Ovary (tissue), 9 donors: ENCODE measurements around the gene ARHGAP19. TPM values are rescaled to one million over a fixed set of nuclear protein-coding genes. Genes with fewer than 3 reads are reported as not detected.
A peak's percentile ranks its signal among the peaks of the same experiment; 100 is the strongest.

Experiments used
- DNase-seq, 5 donors: peaks; one replicate each; pipeline ENCODE4 v3.0.0-alpha.2; 2019 to 2020
- H3K27ac ChIP-seq, 2 donors: fragments of 200-600 bp; one replicate each; pipeline versions ENCODE4 v1.5.1 to v1.8.0; 2019 to 2022
- H3K27me3 ChIP-seq: fragments of 200-600 bp; one replicate; pipeline ENCODE4 v1.8.0; 2022
- H3K36me3 ChIP-seq: fragments of 200-600 bp; sonication (generic); one replicate; pipeline ENCODE4 v1.5.1; 2019
- H3K4me1 ChIP-seq: one replicate; pipeline ENCODE4 v1.8.1; 2013; ENCODE audit warnings: mild to moderate bottlenecking, moderate library complexity; ENCODE audit not compliant: insufficient read depth
- H3K4me3 ChIP-seq: fragments of 200-600 bp; sonication (generic); one replicate; pipeline ENCODE4 v1.5.1; 2017
- H3K9me3 ChIP-seq, 2 donors: fragments of 200-600 bp in 1 of 2; sonication (generic) in 1 of 2; one replicate each; pipeline versions ENCODE4 v1.5.1 to v1.8.1; 2013 to 2019; ENCODE audit warnings: mild to moderate bottlenecking in 1 of 2, moderate library complexity in 1 of 2
- EP300 ChIP-seq: sonication (generic); formaldehyde crosslinking; IDR thresholded peaks from one replicate; pipeline ENCODE4 v1.6.1; 2017; ENCODE audit warnings: antibody characterized with exemption
- POLR2A ChIP-seq: fragments of 450-650 bp; IDR thresholded peaks from one replicate; pipeline ENCODE4 v1.6.1; 2017; ENCODE audit warnings: antibody characterized with exemption, mild to moderate bottlenecking, moderate library complexity
- WGBS, 3 donors: extraction: QIAGEN DNeasy Blood & Tissue Kit in 1 of 3; methylation state at CpG; one replicate each; pipeline versions ENCODE4 v1.1.5 to v1.1.7; 2013 to 2017; 5-methylcytosine and 5-hydroxymethylcytosine counted together
- intact Hi-C, 4 donors: fragments of 100-400 bp; cut with DNase I; formaldehyde crosslinking; loops; one replicate each; pipeline versions ENCODE4 v1.11.0 to v1.15.1; 2022 to 2023
- polyA plus RNA-seq, 2 donors: library from polyadenylated mRNA; stranded (reverse); fragments of 200-250 nt in 1 of 2; fragments of 350-450 nt in 1 of 2; fragmentation: Illumina TruSeq in 1 of 2; extraction: RNeasy Lipid Tissue Mini Kit (QIAGEN cat#74804) in 1 of 2; gene quantifications; one replicate each; pipeline ENCODE4 v1.2.3, GENCODE V29; 2013 to 2014
- total RNA-seq, 7 donors: library from RNA; depleted of rRNA in 2 of 7; stranded (reverse); fragments of >200 nt in 2 of 7; fragmentation: NEBNext Ultra II Directional in 3 of 7; extraction: Animal tissue kit (Norgen Biotek cat#: 25700) in 3 of 7; gene quantifications; one replicate each; pipeline versions ENCODE4 v1.1.0 to v1.2.4, GENCODE V29; 2016 to 2023
- TF ChIP-seq, protein P1 (sequence below), 3 donors: fragments of 450-650 bp in 2 of 3; fragments of 200-600 bp in 1 of 3; IDR thresholded peaks; one replicate each; pipeline versions ENCODE4 v1.5.1 to v1.8.0; 2016 to 2022; ENCODE audit warnings: antibody characterized with exemption in 3 of 3, mild to moderate bottlenecking in 1 of 3
- donor health status: DM: no; HTN: no; CAD: no; lungs with moderate emphysema.
- donor health status: DM: no; HTN: no; CAD: no.
- donor health status: Bipolar disorder and iron deficiency.
- donor health status: DM: yes; HTN: yes; CAD: no.
- donor health status: DM: no; HTN: no; CAD: no.
- donor health status: DM: yes; HTN: yes; CAD: no.

ARHGAP19 gene
- total and polyA plus RNA-seq, 9 donors, result 6.7 to 18.1 (median 13.5) TPM

DNA sequence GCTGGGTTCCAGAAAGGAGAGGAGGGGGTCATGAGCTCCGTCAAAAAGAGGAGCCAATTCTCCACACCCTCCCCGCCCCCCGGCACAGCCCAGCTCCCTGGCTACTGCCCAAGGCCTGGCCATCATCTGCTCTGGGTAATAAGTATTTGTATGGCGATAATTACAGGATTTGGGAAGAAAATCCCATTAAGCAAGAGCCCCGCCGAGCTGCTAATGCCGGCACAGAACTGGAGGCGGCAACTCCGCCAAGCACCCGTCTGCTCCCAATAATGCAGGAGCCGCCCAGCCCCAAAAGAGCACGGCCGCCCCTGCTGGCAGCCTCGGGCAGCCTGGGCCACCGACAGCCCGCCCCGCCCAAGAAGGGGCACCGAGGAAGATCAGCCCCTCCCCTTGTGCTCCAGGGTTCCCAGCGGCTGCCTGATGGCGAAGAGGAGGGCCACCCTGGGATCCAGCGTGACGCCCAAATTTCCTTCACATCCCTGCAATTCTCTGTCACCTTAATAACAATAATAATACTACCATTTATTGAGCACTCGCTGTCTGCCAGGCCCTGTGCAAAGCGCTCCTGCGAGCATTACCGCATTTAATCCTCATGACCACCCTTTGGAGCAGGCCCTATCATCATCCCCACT is 112.6 kb downstream of the ARHGAP19 start:
- H3K4me3 ChIP-seq, result no peak overlapping the region
- no peaks in the 10 kb centered on the region for H3K9me3 ChIP-seq
- DNase-seq, result peak in 1 of 5 donors; percentile 36
- H3K4me1 ChIP-seq, result no peaks in the 10 kb centered on the region
- no peaks in the 10 kb centered on the region for H3K27me3 ChIP-seq
- 27 to 37% (median 29%) methylated on average over 25 to 26 of the region's 26 CpGs for WGBS, 3 donors
- H3K27ac ChIP-seq, result no peak overlapping the region
- no peaks in the 10 kb centered on the region for H3K36me3 ChIP-seq
- intact Hi-C loops, result no loop called here
- TF ChIP-seq, protein P1, sequence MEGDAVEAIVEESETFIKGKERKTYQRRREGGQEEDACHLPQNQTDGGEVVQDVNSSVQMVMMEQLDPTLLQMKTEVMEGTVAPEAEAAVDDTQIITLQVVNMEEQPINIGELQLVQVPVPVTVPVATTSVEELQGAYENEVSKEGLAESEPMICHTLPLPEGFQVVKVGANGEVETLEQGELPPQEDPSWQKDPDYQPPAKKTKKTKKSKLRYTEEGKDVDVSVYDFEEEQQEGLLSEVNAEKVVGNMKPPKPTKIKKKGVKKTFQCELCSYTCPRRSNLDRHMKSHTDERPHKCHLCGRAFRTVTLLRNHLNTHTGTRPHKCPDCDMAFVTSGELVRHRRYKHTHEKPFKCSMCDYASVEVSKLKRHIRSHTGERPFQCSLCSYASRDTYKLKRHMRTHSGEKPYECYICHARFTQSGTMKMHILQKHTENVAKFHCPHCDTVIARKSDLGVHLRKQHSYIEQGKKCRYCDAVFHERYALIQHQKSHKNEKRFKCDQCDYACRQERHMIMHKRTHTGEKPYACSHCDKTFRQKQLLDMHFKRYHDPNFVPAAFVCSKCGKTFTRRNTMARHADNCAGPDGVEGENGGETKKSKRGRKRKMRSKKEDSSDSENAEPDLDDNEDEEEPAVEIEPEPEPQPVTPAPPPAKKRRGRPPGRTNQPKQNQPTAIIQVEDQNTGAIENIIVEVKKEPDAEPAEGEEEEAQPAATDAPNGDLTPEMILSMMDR (IDR thresholded peaks at IDR 0.05), result no peak
- TF ChIP-seq POLR2A (no peak), EP300 (no peak)

DNA sequence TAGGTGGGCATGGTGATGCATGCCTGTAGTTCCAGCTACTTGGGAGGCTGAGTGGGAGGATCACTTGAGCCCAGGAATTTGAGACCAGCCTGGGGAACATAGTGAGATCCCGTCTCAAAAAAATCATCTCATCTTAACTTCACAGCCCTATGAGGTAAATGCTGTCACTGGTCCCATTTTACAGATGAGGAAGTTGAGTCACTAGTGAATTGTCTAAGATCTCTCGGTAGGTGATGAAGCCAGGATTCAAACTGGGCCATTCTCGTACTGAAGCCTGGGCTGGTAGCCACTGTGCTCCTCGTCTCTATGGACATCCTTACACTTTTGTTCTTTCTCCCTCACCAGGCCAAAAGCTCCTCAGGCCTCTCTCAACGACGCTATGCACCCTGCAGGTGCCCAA is 113.1 kb downstream of the ARHGAP19 start:
- Histone ChIP-seq H3K4me1 (no peaks in the 10 kb centered on the region), H3K36me3 (no peaks in the 10 kb centered on the region), H3K27ac (no peak overlapping the region), H3K27me3 (no peaks in the 10 kb centered on the region), H3K4me3 (no peak overlapping the region), H3K9me3 (no peaks in the 10 kb centered on the region)
- 31 to 55% (median 40%) methylated on average over 6 of the region's 6 CpGs for WGBS, 3 donors
- TF ChIP-seq, protein P1 (IDR thresholded peaks at IDR 0.05), result no peak
- TF ChIP-seq POLR2A (no peak), EP300 (no peak)
- intact Hi-C loops, result no loop called here
- no peak for DNase-seq

DNA sequence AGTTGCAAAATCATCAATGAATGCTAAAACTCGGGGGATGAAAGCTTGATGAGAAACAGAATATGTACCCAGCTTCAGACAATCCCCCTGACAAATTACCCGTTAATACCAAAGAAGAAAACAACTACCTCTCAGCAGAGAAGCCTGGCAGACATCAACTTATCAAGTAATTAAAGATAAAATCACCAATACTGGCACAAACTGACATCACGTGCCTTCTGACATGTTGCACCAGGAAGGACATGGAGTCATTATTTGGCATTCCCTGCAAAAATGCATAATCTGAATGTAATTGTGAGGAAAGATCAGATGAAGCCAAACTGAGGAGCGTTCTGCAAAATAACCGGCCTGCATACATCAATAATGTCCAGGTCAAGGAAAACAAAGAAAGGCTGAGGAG is 114.4 kb downstream of the ARHGAP19 start:
- intact Hi-C loops, result no loop called here
- Histone ChIP-seq H3K27ac (no peak overlapping the region), H3K27me3 (no peaks in the 10 kb centered on the region), H3K36me3 (no peaks in the 10 kb centered on the region), H3K4me1 (no peaks in the 10 kb centered on the region), H3K4me3 (no peak overlapping the region), H3K9me3 (no peaks in the 10 kb centered on the region)
- TF ChIP-seq POLR2A, result no peak
- TF ChIP-seq, protein P1 (IDR thresholded peaks at IDR 0.05), result no peak
- 23 to 49% (median 31%) methylated on average over 5 of the region's 5 CpGs for WGBS, 3 donors
- DNase-seq, result no peak

DNA sequence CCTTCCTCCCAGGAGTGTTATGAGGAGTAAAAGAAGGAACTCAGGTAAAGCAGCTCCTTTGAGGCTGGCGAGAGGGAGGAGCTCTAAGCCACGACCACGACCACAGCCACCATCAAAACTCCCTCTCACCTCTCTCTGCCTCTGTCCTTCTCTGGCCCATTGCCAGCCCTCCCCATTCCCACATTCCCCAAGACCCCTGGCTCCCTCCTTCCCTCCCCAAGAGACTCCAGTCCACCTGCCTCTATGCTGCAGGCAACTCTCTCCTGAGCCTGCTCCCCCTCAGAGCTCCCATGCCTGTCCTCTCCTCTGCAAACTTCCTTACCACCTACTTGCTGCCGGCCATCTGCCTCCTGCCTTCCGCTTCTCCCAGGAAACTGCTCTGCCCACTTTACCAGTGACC is 116.2 kb downstream of the ARHGAP19 start:
- no peak overlapping the region for H3K27ac ChIP-seq
- no peaks in the 10 kb centered on the region for H3K4me1 ChIP-seq
- DNase-seq, result peak in 1 of 5 donors; percentile 21
- intact Hi-C loops, result no loop called here
- H3K4me3 ChIP-seq, result no peak overlapping the region
- H3K36me3 ChIP-seq, result no peaks in the 10 kb centered on the region
- no peaks in the 10 kb centered on the region for H3K27me3 ChIP-seq
- 64 to 73% (median 69%) methylated on average over 5 of the region's 5 CpGs for WGBS, 3 donors
- no peaks in the 10 kb centered on the region for H3K9me3 ChIP-seq
- TF ChIP-seq, protein P1 (IDR thresholded peaks at IDR 0.05), result no peak
- TF ChIP-seq POLR2A (no peak), EP300 (no peak)
